ENCODE data around the gene IPPK. TPM values are rescaled to one million over a fixed set of nuclear protein-coding genes. Genes with fewer than 3 reads are reported as not detected.

Gene IPPK
- total RNA-seq, 2 donors from 2014 or later: 8.2 to 8.4 TPM

- no peak overlapping the region for H3K4me3 ChIP-seq
- TF ChIP-seq, protein P1, sequence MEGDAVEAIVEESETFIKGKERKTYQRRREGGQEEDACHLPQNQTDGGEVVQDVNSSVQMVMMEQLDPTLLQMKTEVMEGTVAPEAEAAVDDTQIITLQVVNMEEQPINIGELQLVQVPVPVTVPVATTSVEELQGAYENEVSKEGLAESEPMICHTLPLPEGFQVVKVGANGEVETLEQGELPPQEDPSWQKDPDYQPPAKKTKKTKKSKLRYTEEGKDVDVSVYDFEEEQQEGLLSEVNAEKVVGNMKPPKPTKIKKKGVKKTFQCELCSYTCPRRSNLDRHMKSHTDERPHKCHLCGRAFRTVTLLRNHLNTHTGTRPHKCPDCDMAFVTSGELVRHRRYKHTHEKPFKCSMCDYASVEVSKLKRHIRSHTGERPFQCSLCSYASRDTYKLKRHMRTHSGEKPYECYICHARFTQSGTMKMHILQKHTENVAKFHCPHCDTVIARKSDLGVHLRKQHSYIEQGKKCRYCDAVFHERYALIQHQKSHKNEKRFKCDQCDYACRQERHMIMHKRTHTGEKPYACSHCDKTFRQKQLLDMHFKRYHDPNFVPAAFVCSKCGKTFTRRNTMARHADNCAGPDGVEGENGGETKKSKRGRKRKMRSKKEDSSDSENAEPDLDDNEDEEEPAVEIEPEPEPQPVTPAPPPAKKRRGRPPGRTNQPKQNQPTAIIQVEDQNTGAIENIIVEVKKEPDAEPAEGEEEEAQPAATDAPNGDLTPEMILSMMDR (IDR thresholded peaks at IDR 0.05): no peak
- no peaks in the 10 kb centered on the region for H3K27me3 ChIP-seq
- intact Hi-C loops (cut with DNase I): no loop called here
- no peak overlapping the region for H3K27ac ChIP-seq
- H3K9me3 ChIP-seq: no peaks in the 10 kb centered on the region
- H3K9ac ChIP-seq (ENCODE audit: low read depth in 2 of 2, low read length in 2 of 2): no peak overlapping the region
- DNase-seq: peak; percentile 12
- no peaks in the 10 kb centered on the region for H3K36me3 ChIP-seq
- H3K4me1 ChIP-seq: no peaks in the 10 kb centered on the region
Measured at GRCh38 chr9:92616199-92616641, 53.7 kb downstream of the IPPK start.

- Histone ChIP-seq H3K27ac (no peak overlapping the region), H3K36me3 (no peaks in the 10 kb centered on the region), H3K27me3 (no peaks in the 10 kb centered on the region), H3K9me3 (no peaks in the 10 kb centered on the region), H3K9ac (ENCODE audit: low read depth in 2 of 2, low read length in 2 of 2) (no peak overlapping the region), H3K4me1 (no peaks in the 10 kb centered on the region), H3K4me3 (no peak overlapping the region)
- intact Hi-C loops (cut with DNase I): no loop called here
- DNase-seq: peak; percentile 13
- TF ChIP-seq, protein P1 (IDR thresholded peaks at IDR 0.05): no peak
Measured at GRCh38 chr9:92615790-92616189, 54.1 kb downstream of the IPPK start.

DNA sequence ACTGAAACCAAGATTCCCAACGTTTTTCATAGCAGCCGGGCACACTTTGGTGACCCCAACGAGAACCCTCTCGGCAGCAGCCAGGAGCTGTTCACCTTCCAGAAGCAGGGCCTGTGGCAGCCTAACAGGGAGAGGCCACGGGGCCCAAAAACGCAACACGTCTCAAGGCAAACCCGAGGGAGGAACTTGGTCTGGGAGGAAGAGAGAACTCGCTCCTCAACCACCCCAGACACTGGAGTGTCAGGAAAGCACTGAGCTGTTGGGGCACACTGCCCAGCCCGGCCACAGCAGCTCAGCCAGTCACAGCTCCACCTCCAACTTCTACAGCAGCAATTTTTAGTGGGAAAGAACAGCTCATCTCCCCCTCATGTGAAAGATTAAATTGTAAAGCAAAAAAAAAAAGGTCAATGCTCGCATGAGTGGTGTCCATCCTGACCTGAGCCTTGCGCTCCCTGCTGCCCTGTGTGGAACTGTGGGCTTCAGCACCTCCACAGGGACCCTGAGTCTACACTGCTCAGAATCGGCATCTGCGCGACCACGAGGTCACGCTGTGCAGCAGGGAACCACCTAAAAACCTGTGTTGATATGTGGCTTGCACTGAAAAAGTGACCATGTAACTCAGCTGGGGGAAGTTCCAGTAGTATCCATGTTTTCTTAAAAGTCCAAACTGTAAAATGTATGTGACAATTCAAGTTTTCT is 55.0 kb downstream of the IPPK start:
- Histone ChIP-seq H3K4me3 (no peak overlapping the region), H3K27ac (no peak overlapping the region), H3K9ac (ENCODE audit: low read depth in 2 of 2, low read length in 2 of 2) (no peak overlapping the region), H3K27me3 (no peaks in the 10 kb centered on the region), H3K9me3 (no peaks in the 10 kb centered on the region), H3K36me3 (no peaks in the 10 kb centered on the region), H3K4me1 (no peaks in the 10 kb centered on the region)
- intact Hi-C loops (cut with DNase I): no loop called here
- TF ChIP-seq, protein P1 (IDR thresholded peaks at IDR 0.05): no peak
- no peak for DNase-seq

- no peaks in the 10 kb centered on the region for H3K27me3 ChIP-seq
- TF ChIP-seq, protein P1 (IDR thresholded peaks at IDR 0.05): no peak
- H3K27ac ChIP-seq: no peak overlapping the region
- H3K4me3 ChIP-seq: no peak overlapping the region
- no peaks in the 10 kb centered on the region for H3K4me1 ChIP-seq
- intact Hi-C loops (cut with DNase I): no loop called here
- no peak for DNase-seq
- H3K9me3 ChIP-seq: no peaks in the 10 kb centered on the region
- no peaks in the 10 kb centered on the region for H3K36me3 ChIP-seq
- no peak overlapping the region for H3K9ac ChIP-seq (ENCODE audit: low read depth in 2 of 2, low read length in 2 of 2)
Measured at GRCh38 chr9:92614123-92614510, 55.8 kb downstream of the IPPK start.

GRCh38 chr9:92613268-92614122 is 56.4 kb downstream of the IPPK start:
- H3K9ac ChIP-seq (ENCODE audit: low read depth in 2 of 2, low read length in 2 of 2): no peak overlapping the region
- intact Hi-C loops (cut with DNase I): no loop called here
- H3K4me3 ChIP-seq: no peak overlapping the region
- no peaks in the 10 kb centered on the region for H3K36me3 ChIP-seq
- H3K4me1 ChIP-seq: no peaks in the 10 kb centered on the region
- TF ChIP-seq, protein P1 (IDR thresholded peaks at IDR 0.05): no peak
- H3K9me3 ChIP-seq: no peaks in the 10 kb centered on the region
- H3K27me3 ChIP-seq: no peaks in the 10 kb centered on the region
- no peak overlapping the region for H3K27ac ChIP-seq
- no peak for DNase-seq

All from colonic mucosa (tissue), 4 donors.